Measurements from ENCODE around the gene PPARD.

PPARD gene

GRCh38 chr6:35354361-35355135 is 12.2 kb downstream of the PPARD start:
- no peak for DNase-seq (ENCODE audit: low spot score)

GRCh38 chr6:35356391-35356790 is 14.0 kb downstream of the PPARD start:
- DNase-seq (ENCODE audit: low spot score), result no peak

DNA sequence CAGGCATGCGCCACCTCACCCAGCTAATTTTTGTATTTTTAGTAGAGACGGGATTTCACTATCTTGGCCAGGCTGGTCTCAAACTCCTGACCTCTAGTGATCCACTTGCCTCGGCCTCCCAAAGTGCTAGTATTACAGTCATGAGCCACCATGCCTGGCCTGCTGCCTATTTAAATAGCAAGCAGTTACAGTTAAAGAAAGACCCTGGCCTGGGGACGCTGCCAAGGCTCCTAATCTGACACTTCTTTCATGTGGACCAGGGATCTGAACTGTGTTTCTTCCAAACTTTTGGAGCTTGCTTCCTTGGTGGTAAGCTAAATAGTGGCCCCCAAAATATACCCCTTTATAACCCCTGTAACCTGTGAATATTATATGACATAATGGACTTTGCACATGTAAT is 15.3 kb downstream of the PPARD start:
- DNase-seq (ENCODE audit: low spot score), result no peak

- no peak for DNase-seq (ENCODE audit: low spot score)
These were observed 15.7 kb downstream of the PPARD start for GRCh38 chr6:35358086-35358485.

DNA sequence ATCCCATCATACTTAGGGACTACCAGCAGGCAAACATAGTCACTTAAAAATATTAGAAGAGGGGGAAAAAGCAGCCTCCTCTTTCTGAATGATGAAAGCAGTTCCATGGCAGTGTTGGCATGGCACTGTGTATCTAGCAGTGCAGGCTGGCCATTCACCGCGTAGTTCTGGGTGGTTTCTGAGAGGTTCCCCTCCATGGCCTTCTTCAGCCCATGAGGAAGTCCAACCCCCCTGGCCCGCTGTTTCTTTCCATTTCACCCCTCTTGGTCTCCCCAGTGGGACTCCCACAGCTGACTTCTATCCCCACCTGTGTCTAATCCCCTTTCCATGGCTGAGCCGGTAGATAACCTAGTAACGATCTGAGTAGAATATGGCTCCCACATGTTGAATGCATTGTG is 17.0 kb downstream of the PPARD start:
- DNase-seq (ENCODE audit: low spot score), result no peak

- DNase-seq (ENCODE audit: low spot score), result peak; percentile 77
These were observed 17.5 kb downstream of the PPARD start for GRCh38 chr6:35359744-35360348.

DNA sequence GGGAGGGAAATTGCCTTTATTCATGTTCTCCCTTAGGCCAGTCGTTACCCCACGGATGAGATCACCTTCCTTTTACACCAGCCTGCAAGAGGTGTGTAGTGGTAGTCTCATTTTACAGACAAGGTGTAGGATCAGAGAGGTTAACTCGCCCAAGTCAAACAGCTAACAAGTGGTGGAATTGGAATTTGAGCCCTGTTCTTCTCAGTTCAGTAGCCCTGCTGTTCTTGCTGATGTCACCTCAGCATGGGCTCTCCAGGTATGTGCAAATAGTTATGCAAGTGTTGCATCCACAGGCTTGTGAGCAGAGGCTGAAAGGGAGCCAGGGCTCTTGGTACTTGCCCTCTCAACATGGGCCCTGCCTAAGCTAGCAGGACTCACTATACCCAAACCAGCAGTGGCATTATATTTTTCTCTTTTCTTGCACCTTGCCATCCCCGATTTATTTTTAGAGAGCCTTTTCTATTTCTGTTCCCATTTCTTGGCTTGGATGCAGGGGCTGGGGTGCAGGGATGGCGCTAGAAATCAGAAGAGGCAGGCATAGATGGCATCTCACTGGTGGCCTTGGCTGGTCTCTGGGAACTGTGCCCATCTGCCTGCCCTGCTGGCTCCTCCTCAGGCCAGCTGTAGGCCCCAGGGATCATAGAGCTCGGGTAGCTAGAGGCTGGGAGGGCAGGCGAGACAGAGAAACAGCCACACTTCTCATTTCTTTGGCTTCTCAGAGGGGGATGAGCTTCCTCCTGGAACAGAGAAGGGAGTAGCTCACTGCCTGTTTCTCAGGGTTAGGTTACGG is 18.2 kb downstream of the PPARD start:
- DNase-seq (ENCODE audit: low spot score), result no peak

GRCh38 chr6:35362200-35362599 is 19.8 kb downstream of the PPARD start:
- no peak for DNase-seq (ENCODE audit: low spot score)

DNA sequence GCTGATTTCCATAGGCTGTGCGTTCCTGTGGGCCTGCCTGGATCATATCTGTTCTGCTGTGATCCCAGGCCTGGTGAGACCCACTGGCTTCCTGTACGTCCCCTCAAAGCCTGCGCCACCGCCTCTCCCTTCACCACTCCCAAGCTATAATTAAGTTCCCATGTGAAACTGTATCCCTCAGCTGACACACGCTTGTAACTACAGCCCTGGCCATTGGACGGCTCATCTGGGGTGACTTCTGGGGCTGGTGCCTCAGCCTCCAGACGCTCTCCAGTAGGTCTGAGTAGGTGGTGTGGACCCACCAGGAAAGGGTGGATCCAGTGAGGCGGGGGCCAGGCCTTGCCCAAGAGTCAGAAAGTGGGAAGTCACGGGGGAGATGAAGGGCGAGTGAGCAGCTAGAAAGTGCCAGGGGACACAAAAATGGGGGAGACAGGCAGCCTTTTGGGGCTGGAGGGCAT is 21.0 kb downstream of the PPARD start:
- DNase-seq (ENCODE audit: low spot score), result peak; percentile 72

- DNase-seq (ENCODE audit: low spot score), result no peak
These were observed 23.3 kb downstream of the PPARD start for GRCh38 chr6:35365594-35366203.

- no peak for DNase-seq (ENCODE audit: low spot score)
These were observed 23.8 kb downstream of the PPARD start for GRCh38 chr6:35366204-35366596.

DNA sequence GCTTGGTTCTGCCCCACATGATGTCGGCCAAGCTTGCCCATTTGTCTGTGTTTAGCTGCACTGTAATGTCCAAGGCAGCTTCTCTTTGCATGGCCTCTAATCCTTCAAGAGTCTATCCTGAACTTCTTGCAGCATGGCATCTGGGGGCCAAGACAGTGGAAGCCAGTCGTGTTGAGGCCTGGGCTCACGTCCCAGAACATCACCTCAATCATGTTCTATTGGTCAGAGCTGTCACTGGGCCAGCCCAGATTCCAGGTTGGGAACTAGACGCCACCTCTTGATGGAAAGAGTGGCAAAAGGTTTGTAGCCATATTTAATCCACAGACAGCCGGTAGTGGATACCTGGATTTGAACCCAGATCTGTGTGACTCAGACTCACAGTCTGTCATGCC is 25.3 kb downstream of the PPARD start:
- no peak for DNase-seq (ENCODE audit: low spot score)

- peak; percentile 65 for DNase-seq (ENCODE audit: low spot score)
These were observed 25.9 kb downstream of the PPARD start for GRCh38 chr6:35368038-35368887.

- peak; percentile 95 for DNase-seq (ENCODE audit: low spot score)
These were observed 27.9 kb downstream of the PPARD start for GRCh38 chr6:35370124-35370741.

DNA sequence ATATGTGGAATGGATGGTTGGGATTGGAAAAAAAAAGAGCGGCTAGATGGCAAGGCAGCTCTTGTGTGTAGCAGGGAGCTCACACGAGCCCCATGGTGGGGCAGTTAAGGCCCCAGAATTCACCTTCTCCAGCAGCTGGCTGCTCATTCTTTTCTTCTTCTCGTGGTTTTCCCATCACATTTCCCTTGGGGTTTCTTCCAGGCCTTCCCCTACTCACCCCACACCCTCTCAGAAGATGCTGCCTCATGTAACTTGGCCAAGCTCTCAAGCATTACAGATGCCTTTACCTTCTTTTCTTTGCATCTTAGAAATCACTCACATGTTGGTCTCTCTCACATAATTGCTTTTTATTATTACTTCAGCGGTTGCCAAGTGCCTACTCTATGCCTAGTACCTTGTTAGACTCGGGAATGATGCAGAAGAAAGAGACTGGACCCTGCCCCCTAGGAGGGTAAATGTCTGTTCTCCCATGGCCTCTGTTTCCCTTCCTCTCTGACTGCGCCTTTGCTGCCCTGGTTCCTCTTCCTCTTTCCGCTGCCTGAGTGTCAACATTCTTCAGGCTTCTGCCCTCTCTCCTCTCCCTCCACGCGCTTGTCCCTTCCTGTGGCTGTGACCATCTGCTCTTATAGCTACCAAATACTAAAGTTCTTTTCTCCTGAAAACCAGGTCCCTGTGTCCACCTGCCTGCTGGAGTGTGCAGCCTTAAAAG is 28.6 kb downstream of the PPARD start:
- no peak for DNase-seq (ENCODE audit: low spot score)

- DNase-seq (ENCODE audit: low spot score), result no peak
These were observed 29.3 kb downstream of the PPARD start for GRCh38 chr6:35371494-35372262.

- no peak for DNase-seq (ENCODE audit: low spot score)
These were observed 30.3 kb downstream of the PPARD start for GRCh38 chr6:35372633-35373032.

- no peak for DNase-seq (ENCODE audit: low spot score)
These were observed 33.9 kb downstream of the PPARD start for GRCh38 chr6:35376281-35376680.

DNA sequence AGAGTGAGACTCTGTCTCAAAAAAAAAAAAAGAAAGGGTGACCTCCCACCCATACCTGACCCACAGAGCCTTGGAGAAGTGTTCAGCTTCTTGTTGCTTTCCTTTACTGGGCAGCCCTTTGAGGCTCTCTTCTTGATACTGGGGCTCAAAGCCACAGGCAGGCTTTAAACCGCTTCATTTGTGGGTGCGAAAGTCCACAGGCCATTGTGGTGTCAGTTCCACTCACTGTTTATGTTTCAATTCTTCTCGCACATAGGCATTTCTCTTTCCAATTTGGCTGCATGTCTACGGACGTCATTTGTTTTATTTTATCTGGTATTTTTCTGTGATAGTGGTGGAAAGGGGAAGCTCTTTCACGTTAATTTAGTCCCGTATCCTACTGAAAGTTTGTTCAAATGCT is 34.6 kb downstream of the PPARD start:
- DNase-seq (ENCODE audit: low spot score), result no peak

DNA sequence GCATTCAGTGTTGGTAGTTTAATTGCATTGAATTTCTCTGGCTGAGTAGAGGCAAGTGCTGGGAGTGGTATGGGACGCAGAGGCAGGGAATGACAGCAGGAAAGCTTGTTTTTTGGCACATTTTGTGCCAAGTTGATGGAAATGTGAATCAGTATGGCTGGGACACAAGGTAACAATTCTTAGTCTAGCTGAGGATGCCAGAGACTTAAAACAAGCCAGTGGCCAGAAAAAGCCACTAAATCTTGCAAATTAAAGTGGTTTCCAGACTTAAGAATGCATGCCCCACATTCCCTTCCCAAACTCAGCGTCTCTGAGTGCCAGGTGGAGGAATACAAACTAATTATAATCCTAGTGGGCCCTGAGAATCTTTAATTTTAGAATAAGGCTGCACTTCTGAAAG is 35.9 kb downstream of the PPARD start:
- no peak for DNase-seq (ENCODE audit: low spot score)
